Chondrocyte (in vitro differentiated cells): ENCODE results near the gene BUD13. TPM values are rescaled to one million over a fixed set of nuclear protein-coding genes. Genes with fewer than 3 reads are reported as not detected.

Experiments
- DNase-seq: peaks from one replicate; pipeline ENCODE4 v3.0.0; 2021; ENCODE audit warnings: mixed read lengths, low spot score
- H3K27ac Mint-ChIP-seq: one replicate; pipeline ENCODE4 v1.8.0; 2021; ENCODE audit warnings: mild to moderate bottlenecking, moderate library complexity, mixed read lengths; ENCODE audit not compliant: unreplicated experiment
- H3K27me3 Mint-ChIP-seq: 2 replicates; pipeline ENCODE4 v1.8.0; 2021; ENCODE audit warnings: low read depth, mixed read lengths
- H3K36me3 Mint-ChIP-seq: 2 replicates; pipeline ENCODE4 v1.8.0; 2021; ENCODE audit warnings: low read depth, mixed read lengths
- H3K4me1 Mint-ChIP-seq: 2 replicates; pipeline ENCODE4 v1.8.0; 2021; ENCODE audit warnings: low read depth, mild to moderate bottlenecking, mixed read lengths
- H3K4me3 Mint-ChIP-seq: one replicate; pipeline ENCODE4 v1.8.0; 2021; ENCODE audit warnings: mild to moderate bottlenecking, moderate library complexity, mixed read lengths; ENCODE audit not compliant: unreplicated experiment
- H3K9me3 Mint-ChIP-seq: 2 replicates; pipeline ENCODE4 v1.8.0; 2021; ENCODE audit warnings: low read depth, mixed read lengths
- long read RNA-seq: library from polyadenylated mRNA; stranded (forward); transcript quantifications from one replicate; pipeline ENCODE4 v2.0.0, GENCODE V29; 2021
- total RNA-seq: library from RNA; stranded (reverse); gene quantifications from 3 replicates; pipeline ENCODE4 v1.2.1, GENCODE V29; 2021
- TF ChIP-seq, protein P1 (sequence below): fragments of 200-600 bp; sonication (generic); IDR thresholded peaks from 2 replicates; pipeline ENCODE4 v1.5.0; 2021; ENCODE audit warnings: antibody characterized with exemption, mild to moderate bottlenecking, moderate library complexity

Gene BUD13, protein sequence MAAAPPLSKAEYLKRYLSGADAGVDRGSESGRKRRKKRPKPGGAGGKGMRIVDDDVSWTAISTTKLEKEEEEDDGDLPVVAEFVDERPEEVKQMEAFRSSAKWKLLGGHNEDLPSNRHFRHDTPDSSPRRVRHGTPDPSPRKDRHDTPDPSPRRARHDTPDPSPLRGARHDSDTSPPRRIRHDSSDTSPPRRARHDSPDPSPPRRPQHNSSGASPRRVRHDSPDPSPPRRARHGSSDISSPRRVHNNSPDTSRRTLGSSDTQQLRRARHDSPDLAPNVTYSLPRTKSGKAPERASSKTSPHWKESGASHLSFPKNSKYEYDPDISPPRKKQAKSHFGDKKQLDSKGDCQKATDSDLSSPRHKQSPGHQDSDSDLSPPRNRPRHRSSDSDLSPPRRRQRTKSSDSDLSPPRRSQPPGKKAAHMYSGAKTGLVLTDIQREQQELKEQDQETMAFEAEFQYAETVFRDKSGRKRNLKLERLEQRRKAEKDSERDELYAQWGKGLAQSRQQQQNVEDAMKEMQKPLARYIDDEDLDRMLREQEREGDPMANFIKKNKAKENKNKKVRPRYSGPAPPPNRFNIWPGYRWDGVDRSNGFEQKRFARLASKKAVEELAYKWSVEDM
- total RNA-seq: 9.6 to 13.1 TPM (median 10.7 TPM) in 3 replicates
- long read RNA-seq, transcript BUD13-201 (10 exons, 2,196 nt): major isoform, 13 of 14 reads
- long read RNA-seq, partial matches to known transcripts: 1 of 14 reads
- long read RNA-seq, other reads (novel, unspliced or antisense): 0 of 14 reads

DNA sequence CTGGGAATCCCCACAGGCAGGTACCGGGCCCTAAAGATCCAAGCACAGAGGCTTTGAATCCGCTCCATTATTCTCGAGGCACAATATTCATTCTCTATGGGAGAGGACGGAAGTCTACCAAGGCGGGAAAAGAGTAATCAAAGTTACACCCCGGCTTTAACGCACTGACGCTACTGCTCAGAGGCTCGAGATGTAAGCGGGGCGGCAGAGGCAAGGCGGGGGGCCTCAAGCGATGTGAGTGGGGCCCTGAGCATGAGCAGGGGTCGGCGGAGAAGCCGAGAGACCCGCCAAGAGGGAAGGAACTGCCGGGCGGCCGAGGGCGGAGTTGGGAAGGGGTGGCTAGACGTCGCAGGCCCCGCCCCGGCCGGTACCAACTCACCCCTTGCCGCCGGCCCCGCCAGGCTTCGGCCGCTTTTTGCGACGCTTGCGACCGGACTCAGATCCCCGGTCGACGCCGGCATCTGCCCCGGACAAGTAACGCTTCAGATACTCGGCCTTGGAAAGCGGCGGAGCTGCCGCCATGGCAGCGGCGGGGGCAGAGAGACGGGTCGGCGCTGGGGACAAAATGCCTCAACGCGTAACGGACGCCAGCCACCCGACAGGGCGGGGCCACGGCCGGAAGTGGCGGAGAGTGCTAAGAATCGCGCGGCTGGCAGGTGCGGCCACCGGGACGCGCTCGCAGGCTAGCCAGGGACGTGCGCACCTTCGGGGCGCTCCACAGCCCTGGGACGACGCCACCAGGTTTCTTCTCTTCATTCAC lies at the start of gene BUD13:
TSS of gene BUD13 (minus strand) at position 545 of the 760 bp plus-strand sequence. CDS start at position 522, 23 bp downstream.
- Mint-ChIP-seq H3K4me1 (peaks cover 24% of the 10 kb centered on the region), H3K9me3 (no peaks in the 10 kb centered on the region), H3K4me3 (peak within 1 kb of the TSS; percentile 92), H3K27ac (peak within 1 kb of the TSS; percentile 95), H3K36me3 (peaks cover 8% of the 10 kb centered on the region), H3K27me3 (no peaks in the 10 kb centered on the region)
- peak; percentile 95 for DNase-seq
- TF ChIP-seq, protein P1, sequence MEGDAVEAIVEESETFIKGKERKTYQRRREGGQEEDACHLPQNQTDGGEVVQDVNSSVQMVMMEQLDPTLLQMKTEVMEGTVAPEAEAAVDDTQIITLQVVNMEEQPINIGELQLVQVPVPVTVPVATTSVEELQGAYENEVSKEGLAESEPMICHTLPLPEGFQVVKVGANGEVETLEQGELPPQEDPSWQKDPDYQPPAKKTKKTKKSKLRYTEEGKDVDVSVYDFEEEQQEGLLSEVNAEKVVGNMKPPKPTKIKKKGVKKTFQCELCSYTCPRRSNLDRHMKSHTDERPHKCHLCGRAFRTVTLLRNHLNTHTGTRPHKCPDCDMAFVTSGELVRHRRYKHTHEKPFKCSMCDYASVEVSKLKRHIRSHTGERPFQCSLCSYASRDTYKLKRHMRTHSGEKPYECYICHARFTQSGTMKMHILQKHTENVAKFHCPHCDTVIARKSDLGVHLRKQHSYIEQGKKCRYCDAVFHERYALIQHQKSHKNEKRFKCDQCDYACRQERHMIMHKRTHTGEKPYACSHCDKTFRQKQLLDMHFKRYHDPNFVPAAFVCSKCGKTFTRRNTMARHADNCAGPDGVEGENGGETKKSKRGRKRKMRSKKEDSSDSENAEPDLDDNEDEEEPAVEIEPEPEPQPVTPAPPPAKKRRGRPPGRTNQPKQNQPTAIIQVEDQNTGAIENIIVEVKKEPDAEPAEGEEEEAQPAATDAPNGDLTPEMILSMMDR: peak; percentile 18

DNA sequence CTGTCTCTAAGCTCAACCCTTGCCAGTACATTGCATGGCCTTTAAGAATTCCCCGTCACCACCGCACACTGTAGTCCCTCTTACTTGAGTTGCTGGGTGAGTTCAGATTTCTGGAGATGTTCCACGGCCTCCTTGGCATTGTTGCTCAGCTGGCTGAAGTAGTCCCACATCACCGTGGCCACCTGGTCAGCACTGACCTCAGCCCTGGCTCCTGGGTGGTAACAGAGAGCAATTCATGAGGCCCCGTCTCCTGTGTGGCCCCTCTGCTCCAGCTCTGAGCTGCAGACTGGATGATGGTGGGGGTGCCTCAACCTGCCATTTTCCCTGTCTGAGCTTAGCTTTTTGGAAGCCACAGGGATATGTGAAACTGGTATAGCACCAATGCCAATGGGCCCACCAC lies 49.8 kb upstream of the BUD13 start:
- no peak overlapping the region for H3K27ac Mint-ChIP-seq
- no peaks in the 10 kb centered on the region for H3K9me3 Mint-ChIP-seq
- H3K4me3 Mint-ChIP-seq: no peak overlapping the region
- H3K27me3 Mint-ChIP-seq: no peaks in the 10 kb centered on the region
- TF ChIP-seq, protein P1: no peak
- no peaks in the 10 kb centered on the region for H3K36me3 Mint-ChIP-seq
- H3K4me1 Mint-ChIP-seq: no peaks in the 10 kb centered on the region
- no peak for DNase-seq

DNA sequence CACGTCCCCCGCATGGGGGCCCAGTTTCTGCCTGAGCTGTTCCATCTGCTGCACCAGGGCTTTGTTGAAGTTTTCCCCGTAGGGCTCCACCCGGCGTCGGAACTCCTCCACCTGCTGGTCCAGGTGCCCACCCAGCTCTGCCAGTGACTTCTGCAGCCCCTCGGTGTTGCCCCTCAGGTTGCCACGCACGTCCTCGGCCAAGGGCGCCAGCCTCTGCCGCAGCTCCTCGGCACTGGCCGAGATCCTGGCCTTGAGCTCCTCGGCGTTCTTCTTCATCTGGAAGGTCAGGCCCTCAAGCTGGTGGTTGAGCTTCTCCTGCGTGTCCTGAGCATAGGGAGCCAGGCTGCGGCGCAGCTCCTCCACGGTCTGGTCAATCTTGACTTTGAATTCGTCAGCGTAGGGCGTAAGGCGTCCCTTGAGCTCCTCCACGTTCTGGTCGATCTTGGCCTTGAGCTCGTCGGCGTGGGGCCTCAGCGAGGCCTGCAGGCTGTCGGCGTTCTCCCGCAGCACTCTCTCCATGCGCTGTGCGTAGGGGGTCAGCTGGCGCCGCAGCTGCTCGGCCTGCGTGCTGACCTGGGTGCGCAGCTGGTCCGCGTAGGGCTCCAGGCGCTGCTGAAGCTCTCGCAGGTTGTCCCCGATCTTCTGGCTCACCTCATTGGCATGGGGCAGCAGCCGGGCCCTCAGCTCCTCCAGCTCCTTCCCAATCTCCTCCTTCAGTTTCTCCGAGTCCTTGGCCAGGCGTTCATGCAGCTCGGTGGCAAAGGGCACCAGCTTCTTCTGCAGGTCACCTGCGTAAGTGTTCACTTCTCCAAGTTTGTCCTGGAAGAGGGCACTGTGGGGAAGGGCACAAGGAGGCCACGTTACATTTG lies 48.5 kb upstream of the BUD13 start:
- TF ChIP-seq, protein P1: no peak
- H3K4me1 Mint-ChIP-seq: no peaks in the 10 kb centered on the region
- H3K27ac Mint-ChIP-seq: no peak overlapping the region
- no peaks in the 10 kb centered on the region for H3K9me3 Mint-ChIP-seq
- DNase-seq: no peak
- no peaks in the 10 kb centered on the region for H3K36me3 Mint-ChIP-seq
- no peaks in the 10 kb centered on the region for H3K27me3 Mint-ChIP-seq
- H3K4me3 Mint-ChIP-seq: no peak overlapping the region

DNA sequence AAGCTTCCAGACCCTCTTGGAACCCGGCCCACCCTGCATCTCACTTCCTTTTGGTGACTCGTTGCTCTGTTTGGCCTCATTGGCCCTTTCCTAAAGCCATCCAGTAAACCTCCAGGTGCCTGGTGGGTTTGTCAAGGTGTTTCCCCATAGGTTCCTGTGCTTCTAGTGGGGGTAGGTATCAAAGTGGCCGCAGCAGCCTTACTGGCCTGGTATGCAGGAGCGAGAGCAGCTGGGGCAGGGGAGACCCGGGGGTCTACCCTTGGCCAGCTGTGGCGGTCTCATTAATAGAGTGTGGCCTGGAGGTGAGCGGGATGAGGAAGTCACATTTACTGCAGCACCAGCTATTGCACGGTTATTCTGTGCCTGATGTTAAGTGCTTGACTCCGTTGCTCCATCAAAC lies 46.3 kb upstream of the BUD13 start:
- Mint-ChIP-seq H3K4me3 (no peak overlapping the region), H3K27ac (no peak overlapping the region), H3K4me1 (no peaks in the 10 kb centered on the region), H3K27me3 (no peaks in the 10 kb centered on the region), H3K36me3 (no peaks in the 10 kb centered on the region), H3K9me3 (no peaks in the 10 kb centered on the region)
- TF ChIP-seq, protein P1: no peak
- DNase-seq: no peak
